Measurements from ENCODE around the gene BCL3.

The BCL3 gene

GRCh38 chr19:44728178-44728577 is 20.3 kb upstream of the BCL3 start:
- H3K36me3 Mint-ChIP-seq (ENCODE audit: low read depth): no peaks in the 10 kb centered on the region
- peaks cover 2% of the 10 kb centered on the region for H3K27me3 Mint-ChIP-seq
- no peak for ATAC-seq
- DNase-seq: no peak
- H3K4me1 Mint-ChIP-seq: peaks cover 24% of the 10 kb centered on the region
- H3K4me3 Mint-ChIP-seq: no peak overlapping the region
- no peaks in the 10 kb centered on the region for H3K9me3 Mint-ChIP-seq
- no peak overlapping the region for H3K27ac Mint-ChIP-seq

- peaks cover 2% of the 10 kb centered on the region for H3K27me3 Mint-ChIP-seq
- H3K27ac Mint-ChIP-seq: no peak overlapping the region
- H3K9me3 Mint-ChIP-seq: no peaks in the 10 kb centered on the region
- H3K4me3 Mint-ChIP-seq: peak overlapping the region; percentile 14
- no peak for DNase-seq
- H3K4me1 Mint-ChIP-seq: peaks cover 11% of the 10 kb centered on the region
- H3K36me3 Mint-ChIP-seq (ENCODE audit: low read depth): no peaks in the 10 kb centered on the region
- ATAC-seq: no peak
Observed at GRCh38 chr19:44729516-44730033, 18.9 kb upstream of the BCL3 start.

GRCh38 chr19:44731081-44731480 is 17.4 kb upstream of the BCL3 start:
- Mint-ChIP-seq H3K27me3 (no peaks in the 10 kb centered on the region), H3K4me1 (peaks cover 12% of the 10 kb centered on the region)

GRCh38 chr19:44731622-44732021 is 16.9 kb upstream of the BCL3 start:
- no peak for DNase-seq
- H3K27me3 Mint-ChIP-seq: no peaks in the 10 kb centered on the region

More at GRCh38 chr19:44731081-44731480, 17.4 kb upstream of the BCL3 start:
- ATAC-seq (no peak), DNase-seq (no peak)
- Mint-ChIP-seq H3K27ac (no peak overlapping the region), H3K36me3 (ENCODE audit: low read depth) (no peaks in the 10 kb centered on the region), H3K9me3 (no peaks in the 10 kb centered on the region), H3K4me3 (no peak overlapping the region)

GRCh38 chr19:44732235-44733014 is 16.1 kb upstream of the BCL3 start:
- Mint-ChIP-seq H3K4me3 (no peak overlapping the region), H3K36me3 (ENCODE audit: low read depth) (no peaks in the 10 kb centered on the region), H3K9me3 (no peaks in the 10 kb centered on the region), H3K27me3 (no peaks in the 10 kb centered on the region), H3K4me1 (peaks cover 18% of the 10 kb centered on the region), H3K27ac (no peak overlapping the region)
- ATAC-seq (no peak), DNase-seq (no peak)

More at GRCh38 chr19:44731622-44732021, 16.9 kb upstream of the BCL3 start:
- no peak for ATAC-seq
- H3K9me3 Mint-ChIP-seq: no peaks in the 10 kb centered on the region
- H3K4me3 Mint-ChIP-seq: no peak overlapping the region
- H3K36me3 Mint-ChIP-seq (ENCODE audit: low read depth): no peaks in the 10 kb centered on the region
- H3K27ac Mint-ChIP-seq: no peak overlapping the region
- peaks cover 12% of the 10 kb centered on the region for H3K4me1 Mint-ChIP-seq

- H3K9me3 Mint-ChIP-seq: no peaks in the 10 kb centered on the region
- no peak for DNase-seq
- no peaks in the 10 kb centered on the region for H3K36me3 Mint-ChIP-seq (ENCODE audit: low read depth)
- H3K4me3 Mint-ChIP-seq: no peak overlapping the region
- H3K27me3 Mint-ChIP-seq: no peaks in the 10 kb centered on the region
- no peak overlapping the region for H3K27ac Mint-ChIP-seq
- peaks cover 19% of the 10 kb centered on the region for H3K4me1 Mint-ChIP-seq
- no peak for ATAC-seq
Observed at GRCh38 chr19:44734357-44734756, 14.2 kb upstream of the BCL3 start.

GRCh38 chr19:44735011-44735410 is 13.5 kb upstream of the BCL3 start:
- no peak for DNase-seq
- Mint-ChIP-seq H3K27me3 (no peaks in the 10 kb centered on the region), H3K4me1 (peaks cover 17% of the 10 kb centered on the region), H3K9me3 (no peaks in the 10 kb centered on the region), H3K36me3 (ENCODE audit: low read depth) (no peaks in the 10 kb centered on the region), H3K27ac (no peak overlapping the region), H3K4me3 (no peak overlapping the region)
- no peak for ATAC-seq

GRCh38 chr19:44737238-44738071 is 11.1 kb upstream of the BCL3 start:
- ATAC-seq (no peak), DNase-seq (no peak)
- H3K9me3 Mint-ChIP-seq: no peaks in the 10 kb centered on the region
- H3K4me1 Mint-ChIP-seq: peaks cover 26% of the 10 kb centered on the region
- no peak overlapping the region for H3K27ac Mint-ChIP-seq
- H3K27me3 Mint-ChIP-seq: no peaks in the 10 kb centered on the region
- H3K36me3 Mint-ChIP-seq (ENCODE audit: low read depth): no peaks in the 10 kb centered on the region
- no peak overlapping the region for H3K4me3 Mint-ChIP-seq

- no peak for ATAC-seq
- no peaks in the 10 kb centered on the region for H3K27me3 Mint-ChIP-seq
- H3K27ac Mint-ChIP-seq: no peak overlapping the region
- no peak for DNase-seq
- H3K4me1 Mint-ChIP-seq: peaks cover 32% of the 10 kb centered on the region
- H3K9me3 Mint-ChIP-seq: no peaks in the 10 kb centered on the region
- no peaks in the 10 kb centered on the region for H3K36me3 Mint-ChIP-seq (ENCODE audit: low read depth)
- no peak overlapping the region for H3K4me3 Mint-ChIP-seq
Observed at GRCh38 chr19:44738136-44738535, 10.4 kb upstream of the BCL3 start.

GRCh38 chr19:44738603-44739558 is 9.6 kb upstream of the BCL3 start:
- Mint-ChIP-seq H3K36me3 (ENCODE audit: low read depth) (no peaks in the 10 kb centered on the region), H3K27me3 (no peaks in the 10 kb centered on the region), H3K9me3 (no peaks in the 10 kb centered on the region), H3K4me1 (peaks cover 32% of the 10 kb centered on the region), H3K4me3 (no peak overlapping the region), H3K27ac (no peak overlapping the region)
- ATAC-seq: no peak
- DNase-seq: no peak

- Mint-ChIP-seq H3K4me3 (no peak overlapping the region), H3K9me3 (no peaks in the 10 kb centered on the region), H3K4me1 (peaks cover 33% of the 10 kb centered on the region), H3K36me3 (ENCODE audit: low read depth) (no peaks in the 10 kb centered on the region), H3K27ac (no peak overlapping the region), H3K27me3 (no peaks in the 10 kb centered on the region)
- ATAC-seq: no peak
- DNase-seq: no peak
Observed at GRCh38 chr19:44740351-44740824, 8.1 kb upstream of the BCL3 start.

- no peak overlapping the region for H3K27ac Mint-ChIP-seq
- H3K36me3 Mint-ChIP-seq (ENCODE audit: low read depth): no peaks in the 10 kb centered on the region
- peaks cover 2% of the 10 kb centered on the region for H3K27me3 Mint-ChIP-seq
- no peak overlapping the region for H3K4me3 Mint-ChIP-seq
- peaks cover 36% of the 10 kb centered on the region for H3K4me1 Mint-ChIP-seq
- DNase-seq (no peak), ATAC-seq (no peak)
- H3K9me3 Mint-ChIP-seq: no peaks in the 10 kb centered on the region
Observed at GRCh38 chr19:44741258-44741731, 7.2 kb upstream of the BCL3 start.

- Mint-ChIP-seq H3K27ac (no peak overlapping the region), H3K36me3 (ENCODE audit: low read depth) (no peaks in the 10 kb centered on the region), H3K4me1 (peaks cover 39% of the 10 kb centered on the region), H3K27me3 (peaks cover 4% of the 10 kb centered on the region), H3K9me3 (no peaks in the 10 kb centered on the region), H3K4me3 (no peak overlapping the region)
- DNase-seq: no peak
- peak; percentile 53 for ATAC-seq
Observed at GRCh38 chr19:44741841-44742329, 6.6 kb upstream of the BCL3 start.

All from activated naive CD8-positive, alpha-beta T cell treated with anti-CD3 and anti-CD28 coated beads, Interleukin-2, amount 50 U/mL, for 24 hours (primary cell).